ENCODE measurements around the gene HS3ST5.

GRCh38 chr6:114115652-114116051, 227.2 kb downstream of the HS3ST5 start:
- TF ChIP-seq POLR2A (IDR thresholded peaks at IDR 0.05; ENCODE audit: low read depth, low read length) (no peak), TAF1 (IDR thresholded peaks at IDR 0.05; ENCODE audit: low read depth, low read length) (no peak), POLR2AphosphoS5 (IDR thresholded peaks at IDR 0.05; ENCODE audit: low read depth, low read length) (no peak), SPI1 (IDR thresholded peaks at IDR 0.05; ENCODE audit: low read depth, low read length) (no peak), POU2F2 (IDR thresholded peaks at IDR 0.05; ENCODE audit: low read depth, low read length) (no peak), PAX5 (IDR thresholded peaks at IDR 0.05; ENCODE audit: insufficient read depth, low read length, severe bottlenecking) (no peak)
